HCT116 (cell line): Measurements from ENCODE around the gene WDR17.

Experiments used
- CBX3 ChIP-seq: IDR thresholded peaks from 2 replicates; pipeline ENCODE4 v1.6.1; 2012; ENCODE audit warnings: low read depth
- CEBPB ChIP-seq: IDR thresholded peaks from 2 replicates; pipeline ENCODE4 v1.6.1; 2012; ENCODE audit warnings: low read depth
- CTCF ChIP-seq, 3 experiments: fragments of 200-600 bp in 1 of 3; sonication (generic) in 1 of 3; IDR thresholded peaks in 2 of 3; conservative IDR thresholded peaks in 1 of 3; 2 replicates each; pipeline ENCODE4 v1.5.1; 2012 to 2017; ENCODE audit warnings: low read depth in 2 of 3, low read length in 2 of 3, antibody characterized with exemption in 1 of 3, borderline replicate concordance in 1 of 3, control low read depth in 1 of 3, mild to moderate bottlenecking in 1 of 3, mixed read lengths in 1 of 3, mixed run types in 1 of 3, moderate library complexity in 1 of 3; ENCODE audit not compliant: insufficient read depth in 1 of 3
- EGR1 ChIP-seq: IDR thresholded peaks from 2 replicates; pipeline ENCODE4 v1.6.1; 2012; ENCODE audit warnings: low read depth
- EZH2 ChIP-seq: fragments of 200-600 bp; sonication (generic); IDR thresholded peaks from 2 replicates; pipeline ENCODE4 v1.6.1; 2017; ENCODE audit warnings: antibody characterized with exemption, mixed run types
- EZH2phosphoT487 ChIP-seq: fragments of 200-600 bp; IDR thresholded peaks from 2 replicates; pipeline ENCODE4 v1.6.1; 2018; ENCODE audit warnings: antibody characterized with exemption, borderline replicate concordance
- MAX ChIP-seq: IDR thresholded peaks from 2 replicates; pipeline ENCODE4 v1.6.1; 2012
- POLR2A ChIP-seq: IDR thresholded peaks from 2 replicates; pipeline ENCODE4 v1.7.0; 2011; ENCODE audit warnings: borderline replicate concordance; ENCODE audit not compliant: insufficient read depth, insufficient read length; ENCODE audit errors: extremely low read depth
- RAD21 ChIP-seq: IDR thresholded peaks from 2 replicates; pipeline ENCODE4 v1.6.1; 2012; ENCODE audit warnings: low read depth, mild to moderate bottlenecking
- REST ChIP-seq: IDR thresholded peaks from 2 replicates; pipeline ENCODE4 v1.6.1; 2012; ENCODE audit warnings: low read depth
- ZFX ChIP-seq: fragments of 450-650 bp; IDR thresholded peaks from 2 replicates; pipeline ENCODE4 v1.6.1; 2017

- TF ChIP-seq CTCF (IDR thresholded peaks at IDR 0.05 in 2 of 3, conservative IDR thresholded peaks at IDR 0.05 in 1 of 3; ENCODE audit: borderline replicate concordance in 1 of 3, insufficient read depth in 1 of 3, low read depth in 2 of 3, low read length in 2 of 3): no peak
- no peak for TF ChIP-seq REST
- TF ChIP-seq EGR1: no peak
- TF ChIP-seq ZFX: no peak
- no peak for TF ChIP-seq EZH2phosphoT487
- TF ChIP-seq POLR2A: no peak
- peak; percentile 51 for TF ChIP-seq CEBPB
- TF ChIP-seq CBX3: no peak
- no peak for TF ChIP-seq RAD21
- TF ChIP-seq MAX: no peak
- no peak for TF ChIP-seq EZH2
Measured at GRCh38 chr4:176185051-176185450, 119.4 kb downstream of the WDR17 start.
